ENCODE data around the gene RCN1. TPM values are rescaled to one million over a fixed set of nuclear protein-coding genes. Genes with fewer than 3 reads are reported as not detected.

Gene RCN1
- 271 and 311 TPM in 2 replicates for total RNA-seq

DNA sequence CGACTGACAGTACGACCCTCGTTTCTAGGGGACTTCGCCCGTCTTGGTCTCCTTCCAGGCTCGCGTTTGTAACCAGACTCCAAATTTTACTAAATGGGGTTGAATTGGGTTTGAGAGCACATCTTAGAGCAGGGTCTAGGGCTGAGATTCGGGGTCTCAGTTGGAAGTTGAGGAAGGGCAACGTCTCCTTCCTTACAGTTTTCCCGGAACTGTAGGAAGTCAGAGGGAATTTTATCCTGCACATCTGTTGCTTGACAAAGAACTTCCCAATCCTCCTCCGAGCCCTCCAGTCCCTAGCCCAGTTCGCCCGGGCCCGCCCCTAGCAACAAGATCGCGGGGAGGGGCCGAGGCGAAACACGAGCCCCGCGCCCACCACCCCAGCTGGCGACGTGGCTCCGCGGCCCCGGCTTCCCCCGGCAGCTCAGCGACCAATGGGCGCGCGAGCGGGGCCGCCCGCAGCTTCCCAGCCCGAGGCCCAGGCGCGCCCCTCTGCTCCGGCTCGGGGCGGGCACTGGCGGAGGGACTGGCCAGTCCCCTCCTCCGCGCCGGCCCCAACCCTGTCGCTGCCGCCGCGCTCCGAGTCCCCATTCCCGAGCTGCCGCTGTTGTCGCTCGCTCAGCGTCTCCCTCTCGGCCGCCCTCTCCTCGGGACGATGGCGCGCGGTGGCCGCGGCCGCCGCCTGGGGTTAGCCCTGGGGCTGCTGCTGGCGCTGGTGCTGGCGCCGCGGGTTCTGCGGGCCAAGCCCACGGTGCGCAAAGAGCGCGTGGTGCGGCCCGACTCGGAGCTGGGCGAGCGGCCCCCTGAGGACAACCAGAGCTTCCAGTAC is at the start of gene RCN1:
Gene RCN1, plus strand, starts transcription at position 530 of the 826 bp plus-strand sequence. Its CDS starts 123 bp downstream, at position 653.

Small RNA genes lying within 50 kb of the gene (small RNA-seq; reads per million reads assigned to genes)
- not detected for gene RF00012
